Dedifferentiated amniotic fluid mesenchymal stem cell (primary cell): ENCODE results near the gene SRP14.
"Not testable (repeated sequence)": the region's sequence is repeated elsewhere in the genome, so short reads cannot be mapped to it uniquely, and the experiment has no call there.

Source experiments
- DNase-seq: peaks from one replicate; pipeline ENCODE4 v3.0.0-alpha.2; 2016; ENCODE audit errors: extremely low spot score

Gene SRP14

GRCh38 chr15:40029979-40030893 lies 8.7 kb downstream of the SRP14 start:
- no peak for DNase-seq

- DNase-seq = no peak
Measured at GRCh38 chr15:40028853-40029252, 10.1 kb downstream of the SRP14 start.

GRCh38 chr15:40028193-40028592 lies 10.8 kb downstream of the SRP14 start:
- DNase-seq = no peak

GRCh38 chr15:40016224-40016865 lies 22.6 kb downstream of the SRP14 start:
- no peak for DNase-seq

GRCh38 chr15:40014390-40014789 lies 24.6 kb downstream of the SRP14 start:
- no peak for DNase-seq

GRCh38 chr15:40013372-40013771 lies 25.6 kb downstream of the SRP14 start:
- not testable (repeated sequence) for DNase-seq

GRCh38 chr15:40011303-40011702 lies 27.7 kb downstream of the SRP14 start:
- no peak for DNase-seq

GRCh38 chr15:40010686-40011085 lies 28.3 kb downstream of the SRP14 start:
- no peak for DNase-seq

- DNase-seq = no peak
Measured at GRCh38 chr15:40008061-40008765, 30.8 kb downstream of the SRP14 start.

GRCh38 chr15:40006646-40007045 lies 32.3 kb downstream of the SRP14 start:
- DNase-seq = peak; percentile 20

GRCh38 chr15:40006003-40006402 lies 33.0 kb downstream of the SRP14 start:
- no peak for DNase-seq

GRCh38 chr15:40003116-40003916 lies 35.7 kb downstream of the SRP14 start:
- no peak for DNase-seq

GRCh38 chr15:40002295-40002694 lies 36.7 kb downstream of the SRP14 start:
- no peak for DNase-seq

GRCh38 chr15:39999538-40000200 lies 39.3 kb downstream of the SRP14 start:
- DNase-seq = no peak

GRCh38 chr15:39998511-39999077 lies 40.4 kb downstream of the SRP14 start:
- no peak for DNase-seq

- no peak for DNase-seq
Measured at GRCh38 chr15:39997639-39998038, 41.3 kb downstream of the SRP14 start.

GRCh38 chr15:39997031-39997430 lies 42.0 kb downstream of the SRP14 start:
- DNase-seq = no peak

GRCh38 chr15:39996228-39996627 lies 42.8 kb downstream of the SRP14 start:
- DNase-seq = not testable (repeated sequence)

- DNase-seq = not testable (repeated sequence)
Measured at GRCh38 chr15:39992953-39993352, 46.0 kb downstream of the SRP14 start.

GRCh38 chr15:39990706-39991105 lies 48.3 kb downstream of the SRP14 start:
- DNase-seq = no peak

GRCh38 chr15:39987821-39988220 lies 51.2 kb downstream of the SRP14 start:
- no peak for DNase-seq
